K562 (cell line): ENCODE data around the gene SLC48A1. TPM values are rescaled to one million over a fixed set of nuclear protein-coding genes. Genes with fewer than 3 reads are reported as not detected.

Source experiments
- BRD4 ChIP-seq: fragments of 200-600 bp; sonication (generic); IDR thresholded peaks from 2 replicates; pipeline ENCODE4 v1.6.1; 2017; ENCODE audit warnings: inconsistent platforms
- CEBPB ChIP-seq: fragments of 450-650 bp; IDR thresholded peaks from 2 replicates; pipeline ENCODE4 v1.6.1; 2016; ENCODE audit warnings: missing genetic modification characterization, missing compliant biosample characterization
- LCOR ChIP-seq: sonication (generic); formaldehyde crosslinking; IDR thresholded peaks from 2 replicates; pipeline ENCODE4 v1.8.0; 2022; ENCODE audit warnings: mild to moderate bottlenecking, missing genetic modification reagents
- MYC ChIP-seq, 2 experiments: fragments of 250-450 bp in 1 of 2; sonication (Bioruptor Pico) in 1 of 2; IDR thresholded peaks; 2 replicates each; pipeline versions ENCODE4 v1.5.1 to v1.6.1; 2012 to 2021; ENCODE audit warnings: low read depth in 2 of 2, borderline replicate concordance in 1 of 2, improper control_type of control experiment in 1 of 2, low read length in 1 of 2, mild to moderate bottlenecking in 1 of 2, moderate library complexity in 1 of 2
- RBM22 ChIP-seq: fragments of 200-400 bp; formaldehyde crosslinking; IDR thresholded peaks from 2 replicates; pipeline ENCODE4 v1.6.1; 2018; ENCODE audit warnings: low read length, low read depth; ENCODE audit not compliant: poor library complexity, severe bottlenecking
- RFX5 ChIP-seq: IDR thresholded peaks from 2 replicates; pipeline ENCODE4 v1.6.1; 2011; ENCODE audit warnings: low read depth, mild to moderate bottlenecking, improper control_type of control experiment, low read length
- SMAD4 ChIP-seq: fragments of 250-450 bp; sonication (Bioruptor Pico); conservative IDR thresholded peaks from 2 replicates; pipeline ENCODE4 v1.8.0; 2021; ENCODE audit warnings: inconsistent platforms, mild to moderate bottlenecking, moderate library complexity
- STAT5B ChIP-seq: fragments of 250-450 bp; sonication (Bioruptor Pico); IDR thresholded peaks from 2 replicates; pipeline ENCODE4 v1.8.0; 2021; ENCODE audit warnings: mild to moderate bottlenecking, inconsistent platforms
- polyA plus RNA-seq, 8 experiments: library from polyadenylated mRNA; depleted of rRNA in 4 of 8; stranded (reverse) in 5 of 8; unstranded in 3 of 8; fragments of >200 nt; fragmentation: Nextera tagmentation in 2 of 8; fragmentation: Illumina TruSeq in 1 of 8; extraction: Ambion mirVana in 2 of 8; extraction: Trizol in 1 of 8; gene quantifications; 2 replicates each; pipeline versions ENCODE4 v1.2.1 to v1.2.3, GENCODE V29; 2011 to 2014; ENCODE audit warnings: inconsistent platforms in 1 of 8, missing spikeins in 1 of 8
- total RNA-seq, 7 experiments: library from RNA; depleted of rRNA in 6 of 7; stranded (reverse); fragments of >200 nt in 6 of 7; fragmentation: Illumina TruSeq in 2 of 7; extraction: Trizol in 2 of 7; gene quantifications; 2 replicates each; pipeline versions ENCODE4 v1.2.1 to v1.2.3, GENCODE V29; 2011 to 2021; ENCODE audit warnings: low replicate concordance in 1 of 7
- TF ChIP-seq, protein P1 (sequence below), 2 experiments: fragments of 200-800 bp in 1 of 2; sonication (Bioruptor generic) in 1 of 2; sonication (generic) in 1 of 2; formaldehyde crosslinking in 1 of 2; IDR thresholded peaks in 1 of 2; conservative IDR thresholded peaks in 1 of 2; 2 replicates each; pipeline versions ENCODE4 v1.5.0 to v1.6.1; 2016 to 2020; ENCODE audit warnings: missing compliant biosample characterization in 1 of 2, missing genetic modification characterization in 1 of 2, missing genetic modification reagents in 1 of 2
- TF ChIP-seq, protein P2 (sequence below), 2 experiments: fragments of 450-650 bp in 1 of 2; IDR thresholded peaks; 2 replicates each; pipeline ENCODE4 v1.6.1; 2011 to 2017; ENCODE audit warnings: low read depth in 2 of 2, antibody characterized with exemption in 1 of 2, borderline replicate concordance in 1 of 2, low read length in 1 of 2, mild to moderate bottlenecking in 1 of 2, mixed read lengths in 1 of 2; ENCODE audit not compliant: control insufficient read depth in 1 of 2
- TF ChIP-seq, protein P3 (sequence below): fragments of 450-650 bp; formaldehyde crosslinking; IDR thresholded peaks from 2 replicates; pipeline ENCODE4 v1.4.0; 2022; ENCODE audit warnings: missing genetic modification characterization
- TF ChIP-seq, protein P4 (sequence below): fragments of 250-450 bp; sonication (Bioruptor Pico); IDR thresholded peaks from 2 replicates; pipeline ENCODE4 v1.5.0; 2022; ENCODE audit warnings: mild to moderate bottlenecking
- TF ChIP-seq, protein P5 (sequence below): fragments of 250-450 bp; sonication (Bioruptor Pico); IDR thresholded peaks from 2 replicates; pipeline ENCODE4 v1.8.0; 2022; ENCODE audit warnings: moderate library complexity, mild to moderate bottlenecking, inconsistent platforms

Gene SLC48A1
- total and polyA plus RNA-seq, 9 of the 15 experiments (the other 6 are each of a cell fraction or from before 2014, with no cell fraction given), result 10.7 to 37.5 (median 18.7) TPM

DNA sequence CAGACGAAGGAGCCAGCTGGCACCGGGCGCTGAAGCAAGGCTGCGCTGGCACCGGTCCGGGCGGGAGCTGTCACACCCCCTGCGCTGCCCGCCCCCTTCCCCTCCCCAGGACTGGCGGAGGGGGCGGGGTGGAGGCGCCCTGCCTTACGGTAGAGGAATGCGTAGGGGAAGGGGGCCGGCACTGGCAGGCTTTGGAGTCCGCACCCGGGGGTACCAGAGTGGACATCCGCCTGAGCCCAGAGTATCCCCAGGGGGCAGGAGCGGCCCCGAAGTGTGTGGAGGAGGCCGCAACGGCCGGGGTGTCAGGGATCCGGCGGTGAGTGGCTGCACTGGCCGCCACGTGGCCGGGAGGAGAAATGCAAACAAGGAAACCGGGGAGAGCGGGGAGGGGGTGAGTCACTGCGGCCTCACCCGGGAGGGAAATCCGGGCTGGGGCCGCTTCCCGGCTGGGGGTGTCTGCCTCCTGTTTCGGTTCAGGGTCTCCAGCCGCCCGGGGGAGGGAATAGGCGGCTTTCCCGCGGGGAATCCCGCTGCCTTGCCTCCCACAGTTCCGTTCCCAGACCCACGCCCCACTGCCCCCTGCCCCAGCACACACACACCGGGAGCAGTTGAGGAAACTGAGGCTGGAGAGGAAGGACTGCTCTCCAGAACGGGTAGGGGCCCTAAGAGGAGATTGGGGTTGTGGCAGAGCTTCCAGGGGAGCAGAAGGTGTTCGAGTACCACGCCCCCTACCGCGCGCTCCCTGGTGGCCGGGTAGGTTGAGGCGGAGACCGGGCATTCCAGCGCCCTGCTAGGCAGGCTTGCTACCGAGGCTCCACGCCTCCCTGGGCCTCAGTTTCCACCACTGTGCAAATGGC, 14.0 kb upstream of the SLC48A1 start, which contains the start of gene RAPGEF3 (continued):
- TF ChIP-seq, protein P1, sequence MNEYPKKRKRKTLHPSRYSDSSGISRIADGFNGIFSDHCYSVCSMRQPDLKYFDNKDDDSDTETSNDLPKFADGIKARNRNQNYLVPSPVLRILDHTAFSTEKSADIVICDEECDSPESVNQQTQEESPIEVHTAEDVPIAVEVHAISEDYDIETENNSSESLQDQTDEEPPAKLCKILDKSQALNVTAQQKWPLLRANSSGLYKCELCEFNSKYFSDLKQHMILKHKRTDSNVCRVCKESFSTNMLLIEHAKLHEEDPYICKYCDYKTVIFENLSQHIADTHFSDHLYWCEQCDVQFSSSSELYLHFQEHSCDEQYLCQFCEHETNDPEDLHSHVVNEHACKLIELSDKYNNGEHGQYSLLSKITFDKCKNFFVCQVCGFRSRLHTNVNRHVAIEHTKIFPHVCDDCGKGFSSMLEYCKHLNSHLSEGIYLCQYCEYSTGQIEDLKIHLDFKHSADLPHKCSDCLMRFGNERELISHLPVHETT (CRISPR knock-in tag; conservative IDR thresholded peaks at IDR 0.05 in 1 of 2, IDR thresholded peaks at IDR 0.05 in 1 of 2), result peak in 1 of 2 experiments; percentile 61; a peak in 1 of 4 replicates
- TF ChIP-seq LCOR (CRISPR knock-in tag) (peak; percentile 60; the same call in 1 of the 2 replicates), SMAD4 (CRISPR knock-in tag) (no peak; the same call in 1 of the 2 replicates), RFX5 (no peak), CEBPB (tag) (no peak), BRD4 (no peak), RBM22 (no peak), STAT5B (CRISPR knock-in tag) (no peak), MYC (IDR thresholded peaks at IDR 0.05; ENCODE audit: low read depth, low read length) (peak; percentile 90), MYC (CRISPR knock-in tag; IDR thresholded peaks at IDR 0.05; ENCODE audit: borderline replicate concordance, low read depth) (peak; percentile 74; the same call in 1 of the 2 replicates)
- TF ChIP-seq, protein P2, sequence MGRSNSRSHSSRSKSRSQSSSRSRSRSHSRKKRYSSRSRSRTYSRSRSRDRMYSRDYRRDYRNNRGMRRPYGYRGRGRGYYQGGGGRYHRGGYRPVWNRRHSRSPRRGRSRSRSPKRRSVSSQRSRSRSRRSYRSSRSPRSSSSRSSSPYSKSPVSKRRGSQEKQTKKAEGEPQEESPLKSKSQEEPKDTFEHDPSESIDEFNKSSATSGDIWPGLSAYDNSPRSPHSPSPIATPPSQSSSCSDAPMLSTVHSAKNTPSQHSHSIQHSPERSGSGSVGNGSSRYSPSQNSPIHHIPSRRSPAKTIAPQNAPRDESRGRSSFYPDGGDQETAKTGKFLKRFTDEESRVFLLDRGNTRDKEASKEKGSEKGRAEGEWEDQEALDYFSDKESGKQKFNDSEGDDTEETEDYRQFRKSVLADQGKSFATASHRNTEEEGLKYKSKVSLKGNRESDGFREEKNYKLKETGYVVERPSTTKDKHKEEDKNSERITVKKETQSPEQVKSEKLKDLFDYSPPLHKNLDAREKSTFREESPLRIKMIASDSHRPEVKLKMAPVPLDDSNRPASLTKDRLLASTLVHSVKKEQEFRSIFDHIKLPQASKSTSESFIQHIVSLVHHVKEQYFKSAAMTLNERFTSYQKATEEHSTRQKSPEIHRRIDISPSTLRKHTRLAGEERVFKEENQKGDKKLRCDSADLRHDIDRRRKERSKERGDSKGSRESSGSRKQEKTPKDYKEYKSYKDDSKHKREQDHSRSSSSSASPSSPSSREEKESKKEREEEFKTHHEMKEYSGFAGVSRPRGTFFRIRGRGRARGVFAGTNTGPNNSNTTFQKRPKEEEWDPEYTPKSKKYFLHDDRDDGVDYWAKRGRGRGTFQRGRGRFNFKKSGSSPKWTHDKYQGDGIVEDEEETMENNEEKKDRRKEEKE (IDR thresholded peaks at IDR 0.05; ENCODE audit: borderline replicate concordance in 1 of 2, control insufficient read depth in 1 of 2, low read depth in 2 of 2, low read length in 1 of 2), result no peak
- TF ChIP-seq, protein P3, sequence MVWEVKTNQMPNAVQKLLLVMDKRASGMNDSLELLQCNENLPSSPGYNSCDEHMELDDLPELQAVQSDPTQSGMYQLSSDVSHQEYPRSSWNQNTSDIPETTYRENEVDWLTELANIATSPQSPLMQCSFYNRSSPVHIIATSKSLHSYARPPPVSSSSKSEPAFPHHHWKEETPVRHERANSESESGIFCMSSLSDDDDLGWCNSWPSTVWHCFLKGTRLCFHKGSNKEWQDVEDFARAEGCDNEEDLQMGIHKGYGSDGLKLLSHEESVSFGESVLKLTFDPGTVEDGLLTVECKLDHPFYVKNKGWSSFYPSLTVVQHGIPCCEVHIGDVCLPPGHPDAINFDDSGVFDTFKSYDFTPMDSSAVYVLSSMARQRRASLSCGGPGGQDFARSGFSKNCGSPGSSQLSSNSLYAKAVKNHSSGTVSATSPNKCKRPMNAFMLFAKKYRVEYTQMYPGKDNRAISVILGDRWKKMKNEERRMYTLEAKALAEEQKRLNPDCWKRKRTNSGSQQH (CRISPR knock-in tag), result no peak
- TF ChIP-seq, protein P4, sequence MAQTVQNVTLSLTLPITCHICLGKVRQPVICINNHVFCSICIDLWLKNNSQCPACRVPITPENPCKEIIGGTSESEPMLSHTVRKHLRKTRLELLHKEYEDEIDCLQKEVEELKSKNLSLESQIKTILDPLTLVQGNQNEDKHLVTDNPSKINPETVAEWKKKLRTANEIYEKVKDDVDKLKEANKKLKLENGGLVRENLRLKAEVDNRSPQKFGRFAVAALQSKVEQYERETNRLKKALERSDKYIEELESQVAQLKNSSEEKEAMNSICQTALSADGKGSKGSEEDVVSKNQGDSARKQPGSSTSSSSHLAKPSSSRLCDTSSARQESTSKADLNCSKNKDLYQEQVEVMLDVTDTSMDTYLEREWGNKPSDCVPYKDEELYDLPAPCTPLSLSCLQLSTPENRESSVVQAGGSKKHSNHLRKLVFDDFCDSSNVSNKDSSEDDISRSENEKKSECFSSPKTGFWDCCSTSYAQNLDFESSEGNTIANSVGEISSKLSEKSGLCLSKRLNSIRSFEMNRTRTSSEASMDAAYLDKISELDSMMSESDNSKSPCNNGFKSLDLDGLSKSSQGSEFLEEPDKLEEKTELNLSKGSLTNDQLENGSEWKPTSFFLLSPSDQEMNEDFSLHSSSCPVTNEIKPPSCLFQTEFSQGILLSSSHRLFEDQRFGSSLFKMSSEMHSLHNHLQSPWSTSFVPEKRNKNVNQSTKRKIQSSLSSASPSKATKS, result no peak
- TF ChIP-seq, protein P5, sequence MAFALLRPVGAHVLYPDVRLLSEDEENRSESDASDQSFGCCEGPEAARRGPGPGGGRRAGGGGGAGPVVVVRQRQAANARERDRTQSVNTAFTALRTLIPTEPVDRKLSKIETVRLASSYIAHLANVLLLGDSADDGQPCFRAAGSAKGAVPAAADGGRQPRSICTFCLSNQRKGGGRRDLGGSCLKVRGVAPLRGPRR (CRISPR knock-in tag), result no peak
